22Rv1 (cell line): ENCODE data around the gene BRI3BP.

ENCODE experiments used
- H3K27ac ChIP-seq: fragments of 450-650 bp; 2 replicates; pipeline ENCODE4 v1.5.1; 2017
- CTCF ChIP-seq: fragments of 450-650 bp; IDR thresholded peaks from 2 replicates; pipeline ENCODE4 v1.5.1; 2017; ENCODE audit warnings: mild to moderate bottlenecking
- ZFX ChIP-seq: fragments of 450-650 bp; IDR thresholded peaks from 2 replicates; pipeline ENCODE4 v1.6.1; 2017; ENCODE audit warnings: antibody characterized with exemption, borderline replicate concordance

Gene BRI3BP

GRCh38 chr12:124964251-124964650 is 29.2 kb upstream of the BRI3BP start:
- no peak overlapping the region for H3K27ac ChIP-seq
- no peak for TF ChIP-seq ZFX
- no peak for TF ChIP-seq CTCF

GRCh38 chr12:124964836-124965462 is 28.5 kb upstream of the BRI3BP start:
- no peak overlapping the region for H3K27ac ChIP-seq
- TF ChIP-seq ZFX (no peak), CTCF (no peak)

GRCh38 chr12:124967016-124967739 is 26.3 kb upstream of the BRI3BP start:
- H3K27ac ChIP-seq, result no peak overlapping the region
- TF ChIP-seq CTCF, result no peak
- TF ChIP-seq ZFX, result no peak

GRCh38 chr12:124968656-124969055 is 24.8 kb upstream of the BRI3BP start:
- no peak for TF ChIP-seq CTCF
- TF ChIP-seq ZFX, result no peak
- H3K27ac ChIP-seq, result no peak overlapping the region

GRCh38 chr12:124970647-124971402 is 22.6 kb upstream of the BRI3BP start:
- no peak for TF ChIP-seq ZFX
- no peak for TF ChIP-seq CTCF
- no peak overlapping the region for H3K27ac ChIP-seq

- TF ChIP-seq ZFX (no peak), CTCF (no peak)
Measured at GRCh38 chr12:124971603-124972002, 21.8 kb upstream of the BRI3BP start.

GRCh38 chr12:124972211-124972610 is 21.2 kb upstream of the BRI3BP start:
- no peak for TF ChIP-seq CTCF
- no peak overlapping the region for H3K27ac ChIP-seq

More at GRCh38 chr12:124971603-124972002, 21.8 kb upstream of the BRI3BP start:
- H3K27ac ChIP-seq, result no peak overlapping the region
